GM10266 (cell line): ENCODE measurements around the gene SESN1.
"Not testable (repeated sequence)": the region's sequence is repeated elsewhere in the genome, so short reads cannot be mapped to it uniquely, and the experiment has no call there.

Source experiments
- DNase-seq: peaks from one replicate; pipeline ENCODE4 v3.0.0; 2012; ENCODE audit errors: extremely low spot score
- CTCF ChIP-seq: IDR thresholded peaks from 2 replicates; pipeline ENCODE4 v1.5.1; 2012; ENCODE audit warnings: mild to moderate bottlenecking, low read depth; ENCODE audit not compliant: control insufficient read depth, insufficient read depth; ENCODE audit errors: missing control alignments

The SESN1 gene

GRCh38 chr6:108988296-108988695 is 106.3 kb downstream of the SESN1 start:
- no peak for TF ChIP-seq CTCF
- no peak for DNase-seq

- TF ChIP-seq CTCF = no peak
- no peak for DNase-seq
Measured at GRCh38 chr6:108987156-108987555, 107.5 kb downstream of the SESN1 start.

DNA sequence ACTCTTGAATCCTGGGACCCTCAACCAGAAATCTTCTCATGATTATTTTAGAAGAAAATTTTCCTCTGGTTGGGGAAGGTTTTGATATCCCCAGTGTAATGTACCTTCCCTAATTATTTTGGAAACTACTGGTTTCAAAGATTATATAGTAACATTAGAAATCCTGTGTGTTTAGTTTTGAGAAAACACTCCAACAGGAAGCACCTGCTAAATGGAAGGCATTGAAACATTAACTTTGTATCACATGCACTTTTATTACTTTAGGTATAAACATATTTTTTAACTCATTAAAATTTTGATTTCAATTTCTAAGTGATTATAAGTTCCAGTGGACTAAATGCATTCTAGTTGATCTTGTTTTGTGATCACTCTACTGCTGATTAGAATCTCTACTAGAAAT is 109.3 kb downstream of the SESN1 start:
- DNase-seq = no peak
- no peak for TF ChIP-seq CTCF

DNA sequence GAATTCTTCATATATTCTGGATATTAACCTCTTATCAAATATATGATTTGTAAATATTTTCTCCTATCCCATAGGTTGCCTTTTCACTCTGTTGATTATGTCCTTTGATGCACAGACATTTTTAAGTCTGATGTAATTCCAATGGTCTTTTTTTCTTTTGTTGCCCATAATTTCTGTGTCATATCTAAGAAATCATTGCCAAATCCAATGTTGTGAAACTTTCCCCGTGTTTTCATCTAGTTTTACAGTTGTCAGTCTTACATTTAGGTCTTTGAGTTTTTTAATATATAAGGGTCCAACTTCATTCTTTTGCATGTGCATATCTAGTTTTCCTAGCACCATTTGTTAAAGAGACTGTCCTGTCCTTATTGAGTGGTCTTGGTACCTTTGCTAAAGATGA is 111.5 kb downstream of the SESN1 start:
- no peak for DNase-seq
- TF ChIP-seq CTCF = no peak

DNA sequence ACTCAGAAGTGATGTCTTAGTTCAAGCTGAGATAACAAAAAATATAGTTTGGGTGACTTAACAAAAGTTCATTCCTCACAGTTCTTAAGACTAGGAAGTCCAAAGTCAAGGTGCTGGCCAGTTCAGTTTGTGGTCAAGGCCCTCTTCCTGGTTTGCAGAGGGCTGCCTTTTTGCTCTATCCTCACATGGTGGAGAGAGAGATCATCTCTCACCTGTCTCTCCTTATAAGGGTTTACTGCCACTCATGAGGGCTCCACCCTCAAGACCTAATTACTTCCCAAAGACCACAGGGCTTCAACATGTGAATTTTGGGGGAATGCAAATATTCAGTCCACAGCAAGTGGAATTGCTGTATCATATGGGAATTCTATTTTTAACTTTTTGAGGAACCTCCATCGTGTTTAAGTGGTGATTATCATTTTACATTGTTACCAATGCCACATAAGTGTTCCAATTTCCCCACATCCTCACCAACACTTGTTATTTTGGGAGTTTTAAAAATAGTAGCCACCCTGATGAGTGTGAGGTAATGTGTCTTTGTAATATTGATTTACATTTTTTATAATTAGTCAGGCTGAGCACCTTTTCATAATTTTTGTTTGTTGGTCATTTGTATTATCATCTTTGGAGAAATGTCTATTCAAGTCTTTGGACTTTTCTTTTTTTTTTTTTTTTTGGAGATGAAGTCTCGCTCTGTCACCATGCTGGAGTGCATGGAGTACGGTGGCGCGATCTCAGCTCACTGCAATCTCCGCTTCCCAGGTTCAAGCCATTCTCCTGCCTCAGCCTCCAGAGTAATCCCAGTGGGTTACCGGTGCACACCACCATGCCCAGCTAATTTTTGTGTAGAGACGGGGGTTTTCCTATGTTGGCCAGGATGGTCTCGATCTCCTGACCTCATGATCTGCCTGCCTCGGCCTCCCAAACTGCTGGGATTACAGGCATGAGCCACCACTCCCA is 112.2 kb downstream of the SESN1 start:
- no peak for TF ChIP-seq CTCF
- no peak for DNase-seq

GRCh38 chr6:108978638-108979037 is 116.0 kb downstream of the SESN1 start:
- not testable (repeated sequence) for DNase-seq

GRCh38 chr6:108974201-108974600 is 120.4 kb downstream of the SESN1 start:
- no peak for TF ChIP-seq CTCF
- no peak for DNase-seq
